Endometrial microvascular endothelial cells (primary cell): ENCODE data around the gene ESYT1. TPM values are rescaled to one million over a fixed set of nuclear protein-coding genes. Genes with fewer than 3 reads are reported as not detected.

Experiments
- in situ Hi-C: cut with HindIII; loops from 2 replicates; pipeline ENCODE4 v1.10.0; 2017; ENCODE audit warnings: low sequenced_read_pairs, low pct_unique_long_range_greater_than_20kb; ENCODE audit errors: inconsistent ontology term
- total RNA-seq: library from RNA; depleted of rRNA; stranded (reverse); fragments of >200 nt; gene quantifications from one replicate; pipeline ENCODE4 v1.2.3, GENCODE V29; 2015; ENCODE audit errors: inconsistent ontology term

Gene ESYT1
- total RNA-seq, 1 donor from 2014 or later, result 193 TPM

GRCh38 chr12:56162468-56163290 is 34.6 kb downstream of the ESYT1 start:
- in situ Hi-C loops, result no loop called here

DNA sequence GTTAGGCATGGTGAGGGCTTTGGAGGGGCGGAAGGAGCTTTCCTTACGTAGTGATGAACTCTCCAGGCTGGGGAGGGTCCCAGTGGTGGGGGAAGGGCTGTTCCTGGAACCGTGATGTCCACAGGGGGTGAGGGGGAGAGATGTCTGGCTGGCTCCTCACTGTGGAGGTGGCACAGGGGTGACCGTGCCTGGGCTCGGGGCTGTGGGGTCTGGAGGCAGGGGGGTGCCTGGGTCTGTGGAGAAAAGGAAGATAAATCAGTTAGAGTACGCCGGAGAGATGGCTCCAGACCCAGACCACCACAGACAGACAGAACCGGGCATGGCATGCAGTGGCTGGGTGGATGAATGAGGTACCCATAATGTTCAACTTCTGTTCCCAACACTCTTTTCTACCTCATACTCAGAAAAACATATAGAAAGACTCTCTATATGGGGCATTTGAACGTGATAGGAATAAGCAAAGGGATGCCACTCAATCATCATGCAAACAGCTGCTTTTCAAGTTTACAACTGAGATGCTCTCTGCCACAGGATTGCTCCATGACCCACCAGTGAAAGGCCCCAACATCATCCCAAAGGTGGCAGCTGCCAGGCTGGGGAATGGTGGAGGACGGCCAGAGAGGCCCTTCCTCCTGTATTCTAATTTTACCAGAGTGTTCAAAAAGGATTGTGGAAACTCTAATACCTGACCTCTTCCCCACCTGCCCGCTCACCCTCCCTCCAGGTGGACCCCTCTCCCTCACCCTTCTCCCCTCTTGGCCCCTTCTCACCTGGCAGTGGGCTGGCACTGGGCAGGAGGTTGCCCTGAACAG is 35.7 kb downstream of the ESYT1 start:
- in situ Hi-C loops, result no loop called here

DNA sequence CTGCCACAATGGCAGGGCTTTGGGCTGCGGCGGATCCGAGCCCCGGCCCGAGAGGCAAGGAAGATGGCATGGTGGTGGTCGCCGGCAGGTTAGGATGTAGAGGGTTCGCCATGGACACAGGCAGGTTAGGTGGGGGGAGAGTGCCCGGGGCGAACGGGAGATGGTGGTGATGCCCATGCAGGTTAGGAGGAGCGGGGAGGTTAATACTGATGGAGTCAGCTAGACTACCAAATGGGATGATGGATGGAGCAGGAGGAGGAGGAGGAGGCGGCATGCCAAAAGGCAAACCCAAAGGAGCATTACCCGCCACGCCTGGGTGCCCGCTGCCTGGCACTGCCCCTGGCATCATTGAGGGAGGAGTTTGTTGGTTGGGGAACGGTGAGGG is 36.3 kb downstream of the ESYT1 start:
- in situ Hi-C loops, result no loop called here

GRCh38 chr12:56165369-56165768 is 37.3 kb downstream of the ESYT1 start:
- in situ Hi-C loops, result no loop called here

GRCh38 chr12:56169229-56169759 is 41.2 kb downstream of the ESYT1 start:
- in situ Hi-C loops, result no loop called here

DNA sequence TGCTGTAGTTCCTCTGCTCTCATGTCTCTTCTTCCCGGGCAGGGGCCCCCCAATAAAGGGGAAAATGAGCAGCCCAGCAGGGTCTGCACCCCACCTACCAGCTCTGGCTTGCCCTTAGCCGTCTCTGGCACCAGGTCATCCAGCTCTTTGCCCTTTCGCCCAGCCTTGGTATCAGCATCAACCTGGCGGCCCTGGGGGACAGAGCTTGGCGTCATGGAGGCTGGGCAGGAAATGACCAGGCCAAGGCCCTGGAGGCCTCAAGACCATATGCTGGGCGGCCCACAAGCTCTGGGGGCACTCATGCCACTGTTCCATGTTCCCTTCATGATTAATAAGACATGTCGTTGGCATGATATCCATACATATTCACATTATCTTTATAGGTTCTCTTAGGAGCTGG is 44.8 kb downstream of the ESYT1 start:
- in situ Hi-C loops, result no loop called here

DNA sequence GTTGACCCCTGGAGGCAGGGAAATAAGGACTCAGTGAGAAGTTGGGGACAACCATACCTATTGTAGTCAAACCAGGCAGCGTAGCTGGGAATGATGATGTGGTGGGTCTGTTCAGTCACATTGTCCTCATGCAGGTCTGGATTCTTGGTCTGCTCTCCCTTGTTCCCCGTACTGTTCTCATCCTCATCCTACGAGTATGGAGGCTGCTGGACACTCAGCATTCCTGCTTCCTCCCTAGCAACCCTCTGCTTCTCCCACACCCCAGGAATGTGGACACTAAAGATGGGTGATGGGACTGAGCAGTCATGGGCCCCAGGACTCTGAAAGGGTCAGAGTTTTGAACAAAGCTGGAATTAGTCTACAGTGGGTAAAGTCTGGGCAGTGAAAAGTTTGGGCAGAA is 50.3 kb downstream of the ESYT1 start:
- in situ Hi-C loops, result no loop called here

DNA sequence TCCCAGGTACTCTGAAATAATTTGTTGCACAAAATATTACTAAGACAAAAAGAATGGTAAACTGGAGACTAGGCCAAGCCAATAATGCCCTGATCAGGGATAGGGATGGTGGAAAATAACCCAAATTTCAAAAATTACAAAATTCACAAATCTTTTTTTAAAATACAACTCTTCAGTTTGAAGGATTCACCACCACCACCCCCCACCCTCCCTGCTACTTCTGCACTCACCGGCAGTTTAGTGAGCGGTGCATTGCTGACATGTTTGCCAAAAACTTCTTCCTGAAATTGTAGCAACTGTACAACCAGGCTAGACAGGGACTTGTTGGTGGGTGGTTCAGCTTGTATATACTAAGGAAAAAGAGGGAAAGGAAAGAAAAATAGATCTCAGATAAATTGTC is 58.9 kb downstream of the ESYT1 start:
- in situ Hi-C loops, result no loop called here

DNA sequence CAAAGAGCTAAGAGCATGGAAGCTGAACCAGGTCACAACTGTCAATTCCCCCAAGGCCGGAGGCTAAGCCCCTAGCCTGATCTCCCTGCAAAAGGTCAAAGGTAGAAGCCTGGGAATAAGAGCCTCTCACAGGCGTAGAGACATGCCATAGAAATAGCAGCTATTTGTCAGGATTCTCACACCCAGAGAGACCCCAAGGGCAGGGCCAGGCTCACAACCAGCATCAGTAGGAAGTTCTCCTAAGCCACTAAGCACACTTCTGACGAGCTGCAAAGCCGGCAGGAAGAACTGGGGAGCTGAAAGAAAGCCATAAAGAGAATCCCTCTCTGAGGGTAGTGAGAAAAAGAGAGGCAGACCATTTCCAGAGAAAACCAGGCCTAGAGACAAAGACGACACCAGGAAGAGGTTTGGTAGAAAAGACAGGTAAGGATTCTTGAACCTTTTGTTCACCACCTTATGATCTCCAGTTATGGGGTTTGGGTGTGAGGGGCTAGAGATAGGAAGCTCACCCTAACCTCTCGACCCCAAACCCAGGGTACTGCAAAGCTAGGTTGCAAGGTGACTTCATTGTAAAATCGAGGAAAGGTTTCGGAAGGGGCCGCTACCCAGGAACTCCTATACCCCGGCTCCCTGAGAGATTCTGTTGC is 60.2 kb downstream of the ESYT1 start:
- in situ Hi-C loops, result no loop called here

DNA sequence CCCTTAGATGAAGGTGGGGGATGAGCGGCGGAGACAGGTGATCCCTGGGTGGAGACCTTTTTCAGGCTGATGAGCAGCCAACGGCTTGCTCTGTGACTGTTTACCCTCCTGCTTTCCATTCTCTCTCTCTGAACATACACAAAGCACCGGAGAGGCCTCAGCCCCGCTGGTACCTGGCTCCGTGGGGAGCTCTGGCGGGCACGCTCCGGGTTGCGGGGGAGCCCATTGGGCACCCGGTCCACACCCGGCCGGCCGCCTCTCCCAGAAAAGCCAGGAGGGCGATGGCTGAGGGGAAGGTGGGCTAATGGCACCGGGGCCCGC is 60.7 kb downstream of the ESYT1 start:
- in situ Hi-C loops, result no loop called here

DNA sequence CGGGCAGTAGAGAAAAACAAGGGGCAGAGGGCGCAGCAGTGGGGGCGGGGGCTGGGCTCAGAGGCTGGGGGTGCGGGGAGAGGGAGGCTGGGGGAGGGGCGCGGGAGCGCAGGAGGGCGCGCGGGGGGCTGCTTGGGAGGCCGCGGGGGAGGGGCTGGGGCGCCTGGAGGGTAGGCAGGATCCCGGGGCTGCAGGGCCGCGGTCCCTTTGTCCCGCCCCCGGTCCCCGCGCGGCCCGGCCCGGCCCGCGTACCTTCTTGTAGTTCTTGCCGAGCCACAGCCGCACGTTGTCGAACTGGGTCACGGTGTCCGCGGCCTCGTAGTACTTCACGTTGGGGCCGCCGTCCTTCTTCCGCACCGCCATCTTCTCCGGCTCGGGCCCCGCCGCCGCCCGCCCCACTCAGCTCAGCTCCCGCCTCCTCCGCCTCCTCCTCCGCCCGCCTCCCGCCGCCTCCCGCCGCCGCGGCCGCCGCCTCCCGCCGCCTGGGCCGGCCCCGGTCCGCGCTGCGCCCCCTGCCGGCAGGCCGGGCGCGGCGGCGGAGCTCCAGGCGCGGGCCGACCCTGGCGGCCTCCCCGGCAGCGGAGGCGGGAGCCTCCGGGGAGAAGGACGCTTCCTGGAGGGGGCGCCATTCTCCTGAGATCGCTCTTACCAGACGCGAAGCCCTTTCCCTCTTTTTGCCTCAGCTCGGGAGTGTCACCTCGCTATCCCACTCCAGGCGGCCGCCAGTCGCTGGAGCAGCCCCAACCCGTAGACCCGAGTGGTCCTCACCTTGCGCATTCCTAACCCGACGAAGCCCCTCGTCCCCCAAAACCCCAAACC is 61.2 kb downstream of the ESYT1 start, which contains the start of gene SMARCC2:
Gene SMARCC2, minus strand, starts transcription at position 385 of the 819 bp plus-strand sequence. Its CDS starts 22 bp downstream, at position 363.
- in situ Hi-C loops, result no loop called here

DNA sequence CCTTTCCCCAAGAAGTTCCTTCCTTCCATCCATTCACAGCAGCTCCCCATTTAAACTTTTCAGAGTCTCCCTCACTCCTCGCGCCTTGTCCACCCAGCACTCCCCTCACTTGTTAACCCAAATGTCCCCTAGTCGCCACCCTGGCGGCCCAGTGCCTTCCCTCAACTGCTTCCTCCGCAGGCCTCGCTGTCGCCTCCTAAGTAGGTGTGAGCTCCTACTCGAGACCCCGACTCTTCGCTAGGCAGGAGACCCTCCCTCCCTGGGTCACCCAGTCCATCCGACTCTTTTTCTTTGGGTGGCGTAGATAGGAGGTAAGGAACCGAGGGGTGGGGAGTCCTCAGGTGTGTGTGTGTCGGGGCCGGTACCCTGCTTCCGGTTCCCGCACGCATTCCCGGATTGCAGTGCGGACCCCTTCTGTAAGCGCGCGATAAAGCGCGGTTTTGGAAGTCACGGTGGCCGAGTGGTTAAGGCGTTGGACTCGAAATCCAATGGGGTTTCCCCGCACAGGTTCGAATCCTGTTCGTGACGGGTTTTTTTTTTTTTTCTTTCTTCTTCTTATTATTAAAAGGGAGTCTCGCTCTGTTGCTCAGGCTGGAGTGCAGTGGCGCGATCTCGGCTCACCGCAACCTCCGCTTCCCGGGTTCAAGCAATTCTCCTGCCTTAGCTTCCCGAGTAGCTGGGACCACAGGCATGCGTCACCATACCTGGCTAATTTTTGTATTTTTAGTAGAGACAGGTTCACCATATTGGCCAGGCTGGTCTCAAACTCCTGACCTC is 62.0 kb downstream of the ESYT1 start:
- in situ Hi-C loops, result no loop called here

DNA sequence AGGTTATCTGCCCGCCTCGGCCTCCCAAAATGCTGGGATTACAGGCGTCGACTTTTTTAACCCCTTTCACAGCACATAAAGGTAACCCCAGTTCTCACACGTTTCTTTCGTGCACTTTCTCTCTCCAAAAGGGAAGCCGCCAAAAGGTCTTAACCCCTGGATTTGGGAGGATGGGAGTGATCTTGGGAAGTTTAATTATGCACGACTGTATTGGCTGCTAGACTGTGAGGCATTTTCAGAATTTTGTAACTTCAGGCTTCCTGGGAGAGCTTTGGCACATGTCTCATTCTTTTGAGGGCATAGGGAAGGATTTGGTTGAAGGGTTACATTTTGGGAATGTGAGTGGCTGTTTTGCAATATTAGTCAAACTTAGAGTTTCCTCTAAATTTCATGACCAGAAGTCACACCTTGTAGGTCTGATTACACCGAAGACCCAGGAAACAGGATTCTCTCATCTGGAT is 62.7 kb downstream of the ESYT1 start:
- in situ Hi-C loops, result no loop called here

GRCh38 chr12:56192582-56192981 is 64.5 kb downstream of the ESYT1 start:
- in situ Hi-C loops, result no loop called here

GRCh38 chr12:56193025-56193578 is 65.0 kb downstream of the ESYT1 start:
- in situ Hi-C loops, result no loop called here
